HG03108 (cell line): Measurements from ENCODE around the gene ZNF414.

ENCODE experiments used
- ATAC-seq: cut with Tn5 transposase; IDR thresholded peaks from one replicate; pipeline ENCODE4 v1.9.1; 2021; ENCODE audit warnings: moderate library complexity; ENCODE audit not compliant: unreplicated experiment

The ZNF414 gene

GRCh38 chr19:8491574-8491973 is 22.4 kb downstream of the ZNF414 start:
- no peak for ATAC-seq

- no peak for ATAC-seq
Measured at GRCh38 chr19:8490873-8491272, 23.1 kb downstream of the ZNF414 start.

- no peak for ATAC-seq
Measured at GRCh38 chr19:8490395-8490760, 23.6 kb downstream of the ZNF414 start.

- ATAC-seq: no peak
Measured at GRCh38 chr19:8489561-8490394, 24.2 kb downstream of the ZNF414 start.

- no peak for ATAC-seq
Measured at GRCh38 chr19:8488365-8488764, 25.6 kb downstream of the ZNF414 start.

GRCh38 chr19:8487137-8487851 is 26.7 kb downstream of the ZNF414 start:
- ATAC-seq: peak; percentile 51

- no peak for ATAC-seq
Measured at GRCh38 chr19:8486661-8487136, 27.3 kb downstream of the ZNF414 start.

- ATAC-seq: no peak
Measured at GRCh38 chr19:8485561-8486371, 28.2 kb downstream of the ZNF414 start.

- ATAC-seq: no peak
Measured at GRCh38 chr19:8484331-8484894, 29.6 kb downstream of the ZNF414 start.

- no peak for ATAC-seq
Measured at GRCh38 chr19:8483165-8483564, 30.8 kb downstream of the ZNF414 start.

GRCh38 chr19:8482696-8483095 is 31.3 kb downstream of the ZNF414 start:
- ATAC-seq: no peak

- no peak for ATAC-seq
Measured at GRCh38 chr19:8481616-8482015, 32.4 kb downstream of the ZNF414 start.

GRCh38 chr19:8481201-8481600 is 32.8 kb downstream of the ZNF414 start:
- ATAC-seq: no peak

- no peak for ATAC-seq
Measured at GRCh38 chr19:8478598-8478997, 35.4 kb downstream of the ZNF414 start.

GRCh38 chr19:8477889-8478288 is 36.1 kb downstream of the ZNF414 start:
- no peak for ATAC-seq

- no peak for ATAC-seq
Measured at GRCh38 chr19:8476524-8476923, 37.4 kb downstream of the ZNF414 start.

- no peak for ATAC-seq
Measured at GRCh38 chr19:8475005-8475404, 39.0 kb downstream of the ZNF414 start.

- no peak for ATAC-seq
Measured at GRCh38 chr19:8473648-8474476, 40.1 kb downstream of the ZNF414 start.

GRCh38 chr19:8469613-8470368 is 44.2 kb downstream of the ZNF414 start:
- no peak for ATAC-seq
